Measurements from ENCODE around the gene ST7.

DNA sequence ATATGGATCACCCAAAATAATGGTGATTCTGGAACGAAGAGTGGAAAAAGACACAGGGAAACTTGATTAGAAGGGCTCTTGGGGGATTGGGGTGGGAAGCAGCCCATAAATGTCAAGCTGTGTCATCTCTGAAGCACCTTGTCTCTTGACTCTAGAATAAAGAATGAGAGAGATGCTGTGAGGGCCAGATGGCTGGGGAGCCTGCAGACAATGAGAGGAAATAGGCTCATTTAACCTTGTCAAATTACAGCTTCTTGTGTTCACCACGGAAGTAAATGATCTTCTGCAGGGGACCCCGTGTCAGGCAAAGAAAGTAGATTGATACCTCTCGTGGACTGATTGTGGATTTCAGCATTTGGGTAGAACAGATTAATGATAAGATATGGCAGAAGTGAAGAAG is 159.3 kb downstream of the ST7 start:
- TF ChIP-seq POLR2A (IDR thresholded peaks at IDR 0.05) (no peak), CTCF (IDR thresholded peaks at IDR 0.05) (no peak), POLR2AphosphoS5 (IDR thresholded peaks at IDR 0.05) (no peak)
